ENCODE results near the gene RPP25.
"Not testable (repeated sequence)": the region's sequence is repeated elsewhere in the genome, so short reads cannot be mapped to it uniquely, and the experiment has no call there.

RPP25 gene

GRCh38 chr15:74913799-74914198, 42.8 kb downstream of the RPP25 start:
- DNase-seq: not testable (repeated sequence)

GRCh38 chr15:74913041-74913440, 43.5 kb downstream of the RPP25 start:
- DNase-seq: no peak

DNA sequence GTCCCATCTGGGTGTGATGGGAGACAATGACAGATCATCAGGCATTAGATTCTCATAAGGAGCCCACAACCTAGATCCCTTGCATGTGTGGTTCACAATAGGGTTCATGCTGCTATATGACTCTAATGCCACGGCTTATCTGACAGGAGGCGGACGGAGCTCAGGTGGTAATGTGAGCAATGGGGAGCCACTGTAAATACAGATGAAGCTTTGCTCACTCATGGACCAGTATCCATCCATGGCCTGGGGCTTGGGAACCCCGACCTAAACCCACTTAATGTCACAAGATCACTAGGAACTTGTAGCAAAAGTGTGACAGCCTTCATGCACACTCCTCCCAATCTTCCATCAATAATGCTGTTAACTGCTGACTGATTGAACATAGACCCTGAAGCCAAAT, 47.9 kb downstream of the RPP25 start:
- DNase-seq: no peak

DNA sequence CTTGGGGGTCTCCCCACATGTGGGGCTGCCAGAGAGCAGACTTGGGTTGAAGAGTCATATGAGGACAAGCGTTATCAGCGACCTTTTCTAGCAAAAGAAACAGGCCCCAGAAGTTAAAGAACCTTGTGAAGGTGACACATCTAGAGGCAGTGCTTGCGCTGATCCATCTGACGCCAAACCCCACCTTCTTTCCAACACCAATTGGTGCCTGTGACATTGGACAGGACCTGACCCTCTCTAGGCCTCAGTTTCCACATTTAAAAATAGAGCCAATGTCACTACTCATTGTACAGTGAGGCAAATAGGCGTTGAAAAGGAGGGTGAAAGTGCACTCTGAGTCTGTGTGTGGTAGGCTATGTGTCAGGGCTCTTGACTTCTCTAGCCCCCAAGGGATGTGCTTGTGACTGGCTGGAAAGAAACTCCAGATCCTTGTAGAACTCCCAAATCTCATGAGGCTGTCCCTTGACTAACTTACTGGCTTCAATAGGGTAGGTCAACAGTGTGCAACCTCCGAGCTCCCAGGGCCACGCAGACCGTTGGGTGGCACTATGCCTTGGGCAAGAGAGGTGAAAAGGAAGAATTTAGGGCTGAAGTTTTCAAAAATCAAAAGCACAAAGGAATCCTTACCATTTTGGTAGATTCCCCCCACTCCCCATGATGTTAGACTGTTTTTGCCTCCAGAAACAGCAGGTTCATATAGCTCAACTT, 49.3 kb downstream of the RPP25 start:
- DNase-seq: no peak

DNA sequence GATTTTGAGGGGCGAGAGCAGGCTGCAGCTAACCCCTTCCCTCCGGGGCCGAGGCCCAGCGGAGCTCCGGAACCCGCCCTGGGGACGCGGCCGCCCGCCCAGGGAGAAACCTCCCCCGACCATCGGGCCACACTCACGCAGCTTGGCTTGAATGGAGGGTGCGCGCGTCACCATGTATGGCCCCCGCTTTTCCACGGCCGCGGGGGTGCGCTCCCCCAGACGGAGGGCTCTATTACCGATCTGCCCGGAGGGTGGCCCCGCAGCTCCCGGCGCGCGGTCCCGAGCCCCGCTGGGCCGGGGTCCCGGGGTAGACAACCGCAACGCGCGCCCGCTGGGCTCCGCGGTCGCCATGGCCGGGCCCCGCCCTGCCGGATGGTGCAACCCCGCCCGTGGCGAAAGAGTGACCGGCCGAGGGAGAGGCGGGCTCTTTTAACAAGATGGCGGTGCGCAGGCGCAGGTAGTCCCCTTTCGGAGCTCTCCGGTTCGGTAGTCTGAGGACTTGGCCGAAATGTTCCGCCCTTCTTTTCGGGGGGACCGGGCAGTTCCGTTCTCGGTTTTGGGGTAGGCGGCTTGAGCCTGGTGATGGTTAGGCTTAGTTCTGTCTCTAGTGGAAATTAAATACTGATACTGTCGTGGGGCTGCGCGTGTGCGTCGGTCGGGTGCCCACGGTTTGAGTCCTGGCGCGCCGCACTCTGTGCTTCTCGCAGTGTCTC, 50.0 kb downstream of the RPP25 start, which contains the start of gene FAM219B:
Gene FAM219B, minus strand, starts transcription at position 402 of the 713 bp plus-strand sequence. Its CDS starts 51 bp downstream, at position 351.
- DNase-seq: peak; percentile 80

- no peak for DNase-seq
Measured at GRCh38 chr15:74906067-74906449, 50.5 kb downstream of the RPP25 start.
